ENCODE measurements around the gene ZBTB16. TPM values are rescaled to one million over a fixed set of nuclear protein-coding genes. Genes with fewer than 3 reads are reported as not detected.

The ZBTB16 gene
- total and polyA plus RNA-seq, 2 of the 13 experiments (the other 11 are each of a cell fraction or from before 2014, with no cell fraction given): not detected

GRCh38 chr11:114272311-114272710 is 212.8 kb downstream of the ZBTB16 start (continued):
- TF ChIP-seq PITX1 (CRISPR knock-in tag; IDR thresholded peaks at IDR 0.05): no peak
- no peak for TF ChIP-seq SMAD3 (CRISPR knock-in tag; IDR thresholded peaks at IDR 0.05)
- TF ChIP-seq KDM5B (CRISPR knock-in tag; IDR thresholded peaks at IDR 0.05; ENCODE audit: borderline replicate concordance): no peak
- no peak for TF ChIP-seq KDM5A (IDR thresholded peaks at IDR 0.05; ENCODE audit: borderline replicate concordance, low read length)
- TF ChIP-seq HMG20A (CRISPR knock-in tag; IDR thresholded peaks at IDR 0.05; ENCODE audit: borderline replicate concordance): no peak

GRCh38 chr11:114273071-114273470 is 213.6 kb downstream of the ZBTB16 start:
- POLR2A ChIA-PET: no interaction called here
- Histone ChIP-seq H2AFZ (ENCODE audit: low read length) (no peak overlapping the region), H3K4me2 (ENCODE audit: low read depth, low read length) (no peak overlapping the region), H3K4me1 (ENCODE audit: insufficient read depth, low read length) (no peaks in the 10 kb centered on the region), H3K27me3 (ENCODE audit: control insufficient read depth in 1 of 2, insufficient read depth in 2 of 2, low read length in 2 of 2) (peaks cover 3 to 32% of the 10 kb centered on the region in 2 experiments; a peak in 4 of 5 replicates), H3K79me2 (ENCODE audit: insufficient read depth, low read length) (no peaks in the 10 kb centered on the region), H3K9ac (ENCODE audit: insufficient read depth, low read depth, low read length) (no peak overlapping the region), H4K20me1 (ENCODE audit: insufficient read depth, low read length) (no peaks in the 10 kb centered on the region), H3K27ac (ENCODE audit: extremely low read length, insufficient read depth, low read length) (no peak overlapping the region), H3K9me3 (ENCODE audit: low read length) (no peaks in the 10 kb centered on the region), H3K4me3 (replicated peaks in 1 of 3; ENCODE audit: insufficient read depth in 1 of 3, low read depth in 2 of 3, low read length in 3 of 3) (no peak overlapping the region), H3K36me3 (replicated peaks in 1 of 2; ENCODE audit: control insufficient read depth in 1 of 2, insufficient read depth in 2 of 2, low read length in 2 of 2) (no peaks in the 10 kb centered on the region)
- DNase-seq (ENCODE audit: low spot score) (no peak), ATAC-seq (no peak), FAIRE-seq (no peak)
- in situ Hi-C loops (cut with HindIII; ENCODE audit: extremely low pct_ligation_motif_present, low pct_unique_long_range_greater_than_20kb): loop anchor here (25.0 kb wide), 1 partner anchor 461 kb away; no protein-coding TSS in a partner anchor
- 4% methylated on average over 3 of the region's 3 CpGs for WGBS (ENCODE audit: low lambda C conversion rate)
- intact Hi-C loops (cut with micrococcal nuclease; ENCODE audit: unreplicated experiment): no loop called here
- no TSS peak for BruUV-seq (replicated peaks)
- CTCF ChIA-PET (ENCODE audit: low intra/inter-chr PET ratio, low total read pairs): no interaction called here
- TF ChIP-seq SSRP1 (CRISPR knock-in tag; IDR thresholded peaks at IDR 0.05) (no peak), MTF1 (CRISPR knock-in tag; IDR thresholded peaks at IDR 0.05) (no peak), CC2D1A (CRISPR knock-in tag; IDR thresholded peaks at IDR 0.05) (no peak), ATF1 (CRISPR knock-in tag; IDR thresholded peaks at IDR 0.05) (no peak), TRIM24 (CRISPR knock-in tag; IDR thresholded peaks at IDR 0.05) (no peak), ZNF33A (CRISPR knock-in tag; IDR thresholded peaks at IDR 0.05; ENCODE audit: borderline replicate concordance) (no peak), THAP11 (CRISPR knock-in tag; IDR thresholded peaks at IDR 0.05) (no peak), REL (CRISPR knock-in tag; conservative IDR thresholded peaks at IDR 0.05) (no peak), KLF6 (CRISPR knock-in tag; IDR thresholded peaks at IDR 0.05) (no peak), MZF1 (CRISPR knock-in tag; IDR thresholded peaks at IDR 0.05; ENCODE audit: borderline replicate concordance) (no peak), ELF4 (CRISPR knock-in tag; IDR thresholded peaks at IDR 0.05; ENCODE audit: borderline replicate concordance) (no peak), ZNF367 (CRISPR knock-in tag; IDR thresholded peaks at IDR 0.05; ENCODE audit: borderline replicate concordance) (no peak), ZNF781 (CRISPR knock-in tag; IDR thresholded peaks at IDR 0.05; ENCODE audit: borderline replicate concordance, not compliant biosample characterization) (no peak), ERF (CRISPR knock-in tag; IDR thresholded peaks at IDR 0.05) (no peak), IRX3 (CRISPR knock-in tag; IDR thresholded peaks at IDR 0.05; ENCODE audit: borderline replicate concordance, low read depth) (no peak), RFX3 (CRISPR knock-in tag; IDR thresholded peaks at IDR 0.05) (no peak)
- TF ChIP-seq, protein P1, sequence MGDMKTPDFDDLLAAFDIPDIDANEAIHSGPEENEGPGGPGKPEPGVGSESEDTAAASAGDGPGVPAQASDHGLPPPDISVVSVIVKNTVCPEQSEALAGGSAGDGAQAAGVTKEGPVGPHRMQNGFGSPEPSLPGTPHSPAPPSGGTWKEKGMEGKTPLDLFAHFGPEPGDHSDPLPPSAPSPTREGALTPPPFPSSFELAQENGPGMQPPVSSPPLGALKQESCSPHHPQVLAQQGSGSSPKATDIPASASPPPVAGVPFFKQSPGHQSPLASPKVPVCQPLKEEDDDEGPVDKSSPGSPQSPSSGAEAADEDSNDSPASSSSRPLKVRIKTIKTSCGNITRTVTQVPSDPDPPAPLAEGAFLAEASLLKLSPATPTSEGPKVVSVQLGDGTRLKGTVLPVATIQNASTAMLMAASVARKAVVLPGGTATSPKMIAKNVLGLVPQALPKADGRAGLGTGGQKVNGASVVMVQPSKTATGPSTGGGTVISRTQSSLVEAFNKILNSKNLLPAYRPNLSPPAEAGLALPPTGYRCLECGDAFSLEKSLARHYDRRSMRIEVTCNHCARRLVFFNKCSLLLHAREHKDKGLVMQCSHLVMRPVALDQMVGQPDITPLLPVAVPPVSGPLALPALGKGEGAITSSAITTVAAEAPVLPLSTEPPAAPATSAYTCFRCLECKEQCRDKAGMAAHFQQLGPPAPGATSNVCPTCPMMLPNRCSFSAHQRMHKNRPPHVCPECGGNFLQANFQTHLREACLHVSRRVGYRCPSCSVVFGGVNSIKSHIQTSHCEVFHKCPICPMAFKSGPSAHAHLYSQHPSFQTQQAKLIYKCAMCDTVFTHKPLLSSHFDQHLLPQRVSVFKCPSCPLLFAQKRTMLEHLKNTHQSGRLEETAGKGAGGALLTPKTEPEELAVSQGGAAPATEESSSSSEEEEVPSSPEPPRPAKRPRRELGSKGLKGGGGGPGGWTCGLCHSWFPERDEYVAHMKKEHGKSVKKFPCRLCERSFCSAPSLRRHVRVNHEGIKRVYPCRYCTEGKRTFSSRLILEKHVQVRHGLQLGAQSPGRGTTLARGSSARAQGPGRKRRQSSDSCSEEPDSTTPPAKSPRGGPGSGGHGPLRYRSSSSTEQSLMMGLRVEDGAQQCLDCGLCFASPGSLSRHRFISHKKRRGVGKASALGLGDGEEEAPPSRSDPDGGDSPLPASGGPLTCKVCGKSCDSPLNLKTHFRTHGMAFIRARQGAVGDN (CRISPR knock-in tag; IDR thresholded peaks at IDR 0.05): no peak

All from HepG2 (cell line).